HCT116 (cell line): ENCODE results near the gene BRMS1L. TPM values are rescaled to one million over a fixed set of nuclear protein-coding genes. Genes with fewer than 3 reads are reported as not detected.

Experiments used
- ATAC-seq: fragments of 200-7000 bp; cut with Tn5 transposase; 2 replicates; pipeline ENCODE4 v1.9.1; 2020; ENCODE audit warnings: mild to moderate bottlenecking, moderate library complexity
- BruUV-seq: library from RNA; stranded (reverse); fragments of 400-500 nt; replicated peaks from 2 replicates; lab custom pipeline; 2021; lab: Mats Ljungman, UMichigan
- CTCF ChIA-PET: fragments of 300-600 bp; sonication (Branson Sonifier 250); formaldehyde crosslinking; loops from one replicate; lab custom pipeline; 2021; ENCODE audit warnings: antibody characterized with exemption; lab: Charles Lee
- POLR2A ChIA-PET: fragments of 300-600, 350-600 bp; sonication (Branson Sonifier 250); formaldehyde crosslinking; loops from one replicate; lab custom pipeline; 2021; ENCODE audit warnings: antibody characterized with exemption; lab: Charles Lee
- RAD21 ChIA-PET, 2 experiments: fragments of 300-600 bp; sonication (Branson Sonifier 250); formaldehyde crosslinking; loops; one replicate each; lab custom pipeline; 2023; ENCODE audit warnings: low total read pairs in 2 of 2; ENCODE audit not compliant: uncharacterized antibody in 2 of 2, unreplicated experiment in 2 of 2, low non-redundant PET in 1 of 2; lab: Charles Lee
- DNase-seq: peaks from one replicate; pipeline ENCODE4 v3.0.0-alpha.2; 2010; ENCODE audit warnings: low read depth, low spot score
- H2AFZ ChIP-seq: fragments of 200-600 bp; shearing (Covaris generic), sonication (generic); 2 replicates; pipeline ENCODE4 v1.6.1; 2017; ENCODE audit warnings: low read depth, mixed run types, mixed read lengths, antibody characterized with exemption, low read length; ENCODE audit not compliant: poor library complexity, severe bottlenecking
- H3K27ac ChIP-seq: 2 replicates; pipeline ENCODE4 v1.5.1; 2012; ENCODE audit warnings: low read depth, low read length
- H3K27me3 ChIP-seq: fragments of 200-600 bp; sonication (generic); 2 replicates; pipeline ENCODE4 v1.6.1; 2016; ENCODE audit warnings: mixed run types, low read length, mixed read lengths; ENCODE audit not compliant: insufficient read depth
- H3K36me3 ChIP-seq, 2 experiments: fragments of 200-500 bp in 1 of 2; fragments of 200-600 bp in 1 of 2; sonication (Bioruptor generic) in 1 of 2; sonication (generic) in 1 of 2; 2 replicates each; pipeline versions ENCODE4 v1.5.1 to v1.6.1; 2014 to 2016; ENCODE audit warnings: low read length in 2 of 2, inconsistent platforms in 1 of 2, mixed read lengths in 1 of 2, mixed run types in 1 of 2; ENCODE audit not compliant: insufficient read depth in 2 of 2, control insufficient read depth in 1 of 2
- H3K4me1 ChIP-seq, 2 experiments: fragments of 200-600 bp in 1 of 2; sonication (generic) in 1 of 2; 2 replicates each; pipeline versions ENCODE4 v1.5.1 to v1.6.1; 2012 to 2017; ENCODE audit warnings: low read length in 2 of 2, inconsistent platforms in 1 of 2, mild to moderate bottlenecking in 1 of 2, mixed read lengths in 1 of 2, mixed run types in 1 of 2, moderate library complexity in 1 of 2; ENCODE audit not compliant: insufficient read depth in 2 of 2, control insufficient read depth in 1 of 2
- H3K4me2 ChIP-seq: fragments of 200-600 bp; sonication (generic); 2 replicates; pipeline ENCODE4 v1.6.1; 2017; ENCODE audit warnings: mixed run types, low read length, mixed read lengths
- H3K4me3 ChIP-seq, 2 experiments: fragments of 200-600 bp in 1 of 2; sonication (generic) in 1 of 2; replicated peaks in 1 of 2; 2 replicates each; pipeline ENCODE4 v1.5.1; 2011 to 2016; ENCODE audit warnings: low read length in 2 of 2, control low read depth in 1 of 2, low read depth in 1 of 2, mild to moderate bottlenecking in 1 of 2, mixed read lengths in 1 of 2, mixed run types in 1 of 2
- H3K79me2 ChIP-seq: fragments of 200-600 bp; sonication (generic); 2 replicates; pipeline ENCODE4 v1.6.1; 2017; ENCODE audit warnings: mild to moderate bottlenecking, mixed run types, low read length, moderate library complexity, mixed read lengths; ENCODE audit not compliant: insufficient read depth
- H3K9ac ChIP-seq: fragments of 200-600 bp; sonication (generic); 2 replicates; pipeline ENCODE4 v1.6.1; 2016; ENCODE audit warnings: low read length, mixed read lengths
- H3K9me2 ChIP-seq: fragments of 200-600 bp; sonication (generic), shearing (Covaris generic); 2 replicates; pipeline ENCODE4 v1.6.1; 2017; ENCODE audit warnings: mixed run types, mild to moderate bottlenecking, moderate library complexity; ENCODE audit not compliant: insufficient read depth
- H3K9me3 ChIP-seq, 2 experiments: fragments of 200-500 bp in 1 of 2; fragments of 200-600 bp in 1 of 2; sonication (Bioruptor generic) in 1 of 2; sonication (generic) in 1 of 2; 2 replicates each; pipeline ENCODE4 v1.6.1; 2014 to 2017; ENCODE audit warnings: low read length in 2 of 2, mixed read lengths in 2 of 2, inconsistent platforms in 1 of 2, low read depth in 1 of 2, mild to moderate bottlenecking in 1 of 2, mixed run types in 1 of 2, moderate library complexity in 1 of 2; ENCODE audit not compliant: control insufficient read depth in 1 of 2, insufficient read depth in 1 of 2
- H4K20me1 ChIP-seq: fragments of 200-600 bp; sonication (generic), shearing (Covaris generic); 2 replicates; pipeline ENCODE4 v1.6.1; 2017; ENCODE audit warnings: mixed run types, mild to moderate bottlenecking, moderate library complexity; ENCODE audit not compliant: insufficient read depth
- CEBPB ChIP-seq: IDR thresholded peaks from 2 replicates; pipeline ENCODE4 v1.6.1; 2012; ENCODE audit warnings: low read depth
- ELF1 ChIP-seq: IDR thresholded peaks from 2 replicates; pipeline ENCODE4 v1.6.1; 2012; ENCODE audit warnings: low read depth, borderline replicate concordance
- FOSL1 ChIP-seq: IDR thresholded peaks from 2 replicates; pipeline ENCODE4 v1.6.1; 2012; ENCODE audit warnings: low read depth
- POLR2A ChIP-seq: IDR thresholded peaks from 2 replicates; pipeline ENCODE4 v1.7.0; 2011; ENCODE audit warnings: borderline replicate concordance; ENCODE audit not compliant: insufficient read depth, insufficient read length; ENCODE audit errors: extremely low read depth
- REST ChIP-seq: IDR thresholded peaks from 2 replicates; pipeline ENCODE4 v1.6.1; 2012; ENCODE audit warnings: low read depth
- SP1 ChIP-seq: IDR thresholded peaks from 2 replicates; pipeline ENCODE4 v1.6.1; 2012; ENCODE audit warnings: low read depth
- SRF ChIP-seq: IDR thresholded peaks from 2 replicates; pipeline ENCODE4 v1.6.1; 2012; ENCODE audit warnings: low read depth
- TCF7L2 ChIP-seq: IDR thresholded peaks from 2 replicates; pipeline ENCODE4 v1.7.0; 2011; ENCODE audit warnings: borderline replicate concordance, inconsistent platforms; ENCODE audit not compliant: insufficient read depth, insufficient read length; ENCODE audit errors: extremely low read depth
- YY1 ChIP-seq: IDR thresholded peaks from 2 replicates; pipeline ENCODE4 v1.6.1; 2011; ENCODE audit warnings: low read length, low read depth, moderate library complexity, mild to moderate bottlenecking; ENCODE audit not compliant: insufficient replicate concordance; ENCODE audit errors: extremely low read depth
- ZFX ChIP-seq: fragments of 450-650 bp; IDR thresholded peaks from 2 replicates; pipeline ENCODE4 v1.6.1; 2017
- intact Hi-C: fragments of 100-400 bp; cut with micrococcal nuclease; formaldehyde crosslinking; loops from 2 replicates; pipeline ENCODE4 v1.10.0; 2022
- total RNA-seq: library from RNA; stranded (reverse); gene quantifications from one replicate; pipeline ENCODE4 v1.2.1, GENCODE V29; 2021; ENCODE audit not compliant: unreplicated experiment
- TF ChIP-seq, protein P1 (sequence below): IDR thresholded peaks from 2 replicates; pipeline ENCODE4 v1.6.1; 2012
- TF ChIP-seq, protein P2 (sequence below): IDR thresholded peaks from 2 replicates; pipeline ENCODE4 v1.6.1; 2012

Gene BRMS1L
- total RNA-seq, 1 experiment from 2014 or later: 6.2 TPM

GRCh38 chr14:35847636-35848035 is 21.5 kb downstream of the BRMS1L start:
- no peak overlapping the region for H2AFZ ChIP-seq
- no peaks in the 10 kb centered on the region for H3K36me3 ChIP-seq
- no peak overlapping the region for H3K27ac ChIP-seq
- H3K9ac ChIP-seq: no peak overlapping the region
- ATAC-seq: no peak
- intact Hi-C loops: no loop called here
- POLR2A ChIA-PET: no interaction called here
- no peaks in the 10 kb centered on the region for H3K9me2 ChIP-seq
- no peak for TF ChIP-seq YY1
- no peak for TF ChIP-seq TCF7L2
- TF ChIP-seq ZFX: no peak
- TF ChIP-seq, protein P1, sequence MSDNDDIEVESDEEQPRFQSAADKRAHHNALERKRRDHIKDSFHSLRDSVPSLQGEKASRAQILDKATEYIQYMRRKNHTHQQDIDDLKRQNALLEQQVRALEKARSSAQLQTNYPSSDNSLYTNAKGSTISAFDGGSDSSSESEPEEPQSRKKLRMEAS: no peak
- no peak for TF ChIP-seq ELF1
- no peak for TF ChIP-seq POLR2A
- no peak for TF ChIP-seq CEBPB
- TF ChIP-seq SP1: no peak
- no peak for TF ChIP-seq FOSL1
- TF ChIP-seq, protein P2, sequence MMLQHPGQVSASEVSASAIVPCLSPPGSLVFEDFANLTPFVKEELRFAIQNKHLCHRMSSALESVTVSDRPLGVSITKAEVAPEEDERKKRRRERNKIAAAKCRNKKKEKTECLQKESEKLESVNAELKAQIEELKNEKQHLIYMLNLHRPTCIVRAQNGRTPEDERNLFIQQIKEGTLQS: no peak
- TF ChIP-seq SRF: no peak
- TF ChIP-seq REST: no peak
- TF ChIP-seq, all 23 proteins: peak for 0
- BruUV-seq: no TSS peak
- no peaks in the 10 kb centered on the region for H3K9me3 ChIP-seq
- no peaks in the 10 kb centered on the region for H3K4me1 ChIP-seq
- ChIA-PET CTCF (no interaction called here), RAD21 (no interaction called here)
- H3K27me3 ChIP-seq: no peaks in the 10 kb centered on the region
- no peak overlapping the region for H3K4me2 ChIP-seq
- DNase-seq: no peak
- no peaks in the 10 kb centered on the region for H3K79me2 ChIP-seq
- no peak overlapping the region for H3K4me3 ChIP-seq
- no peaks in the 10 kb centered on the region for H4K20me1 ChIP-seq
